ENCODE results near the gene BLOC1S4. TPM values are rescaled to one million over a fixed set of nuclear protein-coding genes. Genes with fewer than 3 reads are reported as not detected.

The BLOC1S4 gene
- polyA plus RNA-seq, 1 donor from 2014 or later = 55.9 TPM

DNA sequence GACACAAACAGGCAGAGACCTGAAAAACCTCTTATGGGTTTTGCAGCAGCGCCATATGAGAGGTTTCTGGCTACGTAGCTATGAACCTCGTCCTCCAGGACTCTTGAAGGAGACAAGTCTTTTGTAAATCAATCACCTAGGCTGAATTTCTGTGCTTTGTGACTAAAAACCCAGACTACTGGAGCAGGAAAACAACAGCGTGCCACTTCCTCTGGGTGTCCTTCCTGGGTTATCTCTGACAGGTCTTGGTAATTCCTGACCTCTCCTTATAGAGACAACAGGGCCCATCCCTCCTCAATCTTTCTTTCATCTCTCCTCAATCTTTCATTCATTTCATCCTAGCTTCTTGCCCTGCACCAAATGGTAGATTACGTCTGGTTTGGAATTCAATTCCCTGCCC, 16.6 kb upstream of the BLOC1S4 start:
- H3K27ac Mint-ChIP-seq = peak overlapping the region in 2 of 3 donors; percentile 57 to 70
- no peak overlapping the region for H3K4me3 Mint-ChIP-seq
- no peaks in the 10 kb centered on the region for H3K9me3 Mint-ChIP-seq
- peaks cover 3% of the 10 kb centered on the region for H3K36me3 Mint-ChIP-seq
- H3K4me1 Mint-ChIP-seq = peaks cover 6 to 12% (median 11%) of the 10 kb centered on the region in 3 donors
- no peaks in the 10 kb centered on the region for H3K27me3 Mint-ChIP-seq

DNA sequence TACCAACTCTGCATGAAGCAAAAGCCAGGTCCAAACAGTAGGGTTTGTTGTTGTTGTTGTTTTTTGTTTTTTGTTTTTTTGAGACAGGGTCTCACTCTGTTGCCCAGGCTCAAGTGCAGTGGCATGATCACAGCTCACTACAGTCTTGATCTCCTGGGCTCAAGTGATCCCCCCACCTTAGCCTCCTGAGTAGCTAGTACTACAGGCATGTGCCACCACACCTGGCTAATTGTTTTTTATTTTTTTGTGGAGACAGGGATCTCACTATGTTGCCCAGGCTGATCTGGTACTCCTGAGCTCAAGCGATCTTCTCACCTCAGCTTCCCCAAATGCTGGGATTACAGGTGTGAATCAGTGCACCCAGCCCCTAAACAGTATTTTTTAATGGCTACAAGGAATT, 16.1 kb upstream of the BLOC1S4 start:
- peaks cover 11 to 16% (median 14%) of the 10 kb centered on the region in 3 donors for H3K4me1 Mint-ChIP-seq
- peak overlapping the region in 1 of 3 donors; percentile 70 for H3K27ac Mint-ChIP-seq
- no peaks in the 10 kb centered on the region for H3K27me3 Mint-ChIP-seq
- no peak overlapping the region for H3K4me3 Mint-ChIP-seq
- H3K9me3 Mint-ChIP-seq = no peaks in the 10 kb centered on the region
- H3K36me3 Mint-ChIP-seq = peaks cover 5% of the 10 kb centered on the region

DNA sequence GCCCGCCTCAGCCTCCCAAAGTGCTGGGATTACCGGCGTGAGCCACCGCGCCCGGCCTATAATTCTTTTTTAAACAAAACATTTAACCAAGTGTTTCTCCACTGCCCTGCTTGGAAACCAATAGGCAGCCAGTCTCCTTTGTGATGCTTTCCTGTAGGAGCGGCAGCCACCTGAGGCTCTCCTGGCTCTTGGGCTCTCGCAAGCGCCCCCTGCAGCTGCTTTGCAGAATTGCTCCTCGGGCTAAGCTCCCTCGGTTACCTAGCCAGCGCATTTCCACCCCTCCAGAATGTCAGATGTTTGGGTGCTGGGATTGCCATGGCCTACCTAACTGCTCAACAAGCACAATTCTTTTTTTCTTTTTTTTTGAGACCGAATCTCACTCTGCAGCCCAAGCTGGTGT, 14.6 kb upstream of the BLOC1S4 start:
- H3K4me3 Mint-ChIP-seq = no peak overlapping the region
- no peak overlapping the region for H3K27ac Mint-ChIP-seq
- H3K9me3 Mint-ChIP-seq = no peaks in the 10 kb centered on the region
- peaks cover 12% of the 10 kb centered on the region for H3K36me3 Mint-ChIP-seq
- no peaks in the 10 kb centered on the region for H3K27me3 Mint-ChIP-seq
- peaks cover 16 to 23% (median 19%) of the 10 kb centered on the region in 3 donors for H3K4me1 Mint-ChIP-seq

DNA sequence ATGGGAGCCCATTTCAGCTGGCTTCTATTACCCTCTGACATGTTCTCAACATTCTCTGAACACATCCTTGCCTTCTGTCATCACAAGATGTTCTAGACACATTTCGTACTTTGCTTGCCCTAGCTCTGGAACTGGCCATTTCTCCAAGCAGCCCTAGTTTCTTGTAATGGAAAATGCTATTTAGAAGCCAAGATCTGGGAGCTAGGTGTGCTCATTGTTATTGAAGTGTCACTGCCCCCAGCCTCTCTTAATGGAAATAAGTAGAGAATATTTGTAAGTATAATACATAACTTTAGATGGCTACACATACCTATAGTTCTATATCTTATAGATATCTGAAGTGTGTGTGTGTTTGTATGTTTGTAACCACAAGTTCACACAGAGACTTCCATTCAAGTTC, 13.2 kb upstream of the BLOC1S4 start:
- Mint-ChIP-seq H3K27ac (no peak overlapping the region), H3K27me3 (no peaks in the 10 kb centered on the region), H3K4me1 (peaks cover 25 to 30% (median 25%) of the 10 kb centered on the region in 3 donors), H3K4me3 (no peak overlapping the region), H3K9me3 (peaks cover 0 to 2% (median 0%) of the 10 kb centered on the region in 3 donors), H3K36me3 (peaks cover 17% of the 10 kb centered on the region)

DNA sequence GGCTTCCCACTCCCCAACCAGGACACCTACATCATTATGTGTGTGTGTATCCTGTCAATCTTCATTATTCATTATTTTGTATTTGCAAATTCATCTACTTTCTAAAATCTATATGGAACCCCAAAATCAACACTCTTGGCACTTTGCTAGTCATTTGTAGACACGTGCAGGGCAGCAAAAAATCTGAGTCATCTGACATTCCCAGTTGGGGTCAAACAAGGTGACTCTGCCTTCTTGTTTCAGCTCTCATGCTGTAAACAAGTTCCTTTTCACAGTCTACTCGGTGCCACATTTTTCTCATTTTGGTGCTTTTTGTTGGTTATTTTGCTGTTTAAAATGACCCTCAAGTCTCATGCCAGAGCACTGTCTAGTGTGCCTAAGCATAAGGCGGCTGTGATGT, 12.2 kb upstream of the BLOC1S4 start:
- Mint-ChIP-seq H3K4me1 (peaks cover 30 to 40% (median 35%) of the 10 kb centered on the region in 3 donors), H3K27me3 (no peaks in the 10 kb centered on the region), H3K36me3 (peaks cover 22% of the 10 kb centered on the region), H3K27ac (no peak overlapping the region), H3K9me3 (peaks cover 0 to 5% (median 5%) of the 10 kb centered on the region in 3 donors), H3K4me3 (no peak overlapping the region)

DNA sequence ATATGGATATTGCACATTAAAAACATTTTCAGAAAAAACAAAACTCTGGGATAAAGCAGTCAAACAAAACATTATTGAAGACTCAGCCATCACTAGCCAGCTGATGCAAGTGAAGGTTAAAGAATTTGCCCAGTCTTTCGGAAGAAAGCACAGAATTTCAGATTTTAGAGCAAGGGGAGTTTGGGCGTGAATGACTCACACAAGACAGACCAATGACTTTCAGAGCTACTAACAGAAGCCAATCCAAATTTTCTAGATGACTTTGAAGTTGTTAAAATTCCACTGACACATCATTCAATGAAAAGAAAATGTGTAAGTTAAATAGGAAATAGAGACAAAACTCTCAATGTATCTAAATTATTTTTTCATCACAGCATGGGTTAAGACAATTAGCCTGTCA, 10.3 kb upstream of the BLOC1S4 start:
- Mint-ChIP-seq H3K36me3 (peaks cover 24% of the 10 kb centered on the region), H3K9me3 (peaks cover 0 to 5% (median 5%) of the 10 kb centered on the region in 3 donors), H3K27me3 (no peaks in the 10 kb centered on the region), H3K27ac (peak overlapping the region in 2 of 3 donors; percentile 43 to 69), H3K4me3 (peak overlapping the region in 1 of 4 donors; percentile 72), H3K4me1 (peaks cover 46 to 48% (median 46%) of the 10 kb centered on the region in 3 donors)

DNA sequence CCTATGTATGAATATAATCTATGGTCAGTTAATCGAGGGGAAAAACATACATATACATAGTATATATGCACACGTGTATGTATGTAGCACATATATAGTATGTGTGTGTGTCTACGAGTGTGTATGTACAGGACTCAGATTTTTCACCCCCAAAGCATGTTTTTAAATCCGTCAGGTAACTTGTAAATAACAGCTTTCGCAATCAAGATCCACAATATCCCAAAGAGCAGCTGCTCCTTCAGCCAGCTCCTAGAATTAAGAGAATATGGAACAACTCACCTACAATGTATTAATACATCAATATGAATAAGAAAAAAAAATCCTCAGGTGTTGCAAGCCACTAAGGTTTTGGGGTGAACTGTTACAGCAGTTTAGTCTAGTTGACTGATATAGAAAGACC, 9.8 kb upstream of the BLOC1S4 start:
- Mint-ChIP-seq H3K4me3 (peak overlapping the region in 2 of 4 donors; percentile 26 to 72), H3K9me3 (peaks cover 3 to 5% (median 5%) of the 10 kb centered on the region in 3 donors), H3K36me3 (peaks cover 24% of the 10 kb centered on the region), H3K4me1 (peaks cover 47 to 51% (median 50%) of the 10 kb centered on the region in 3 donors), H3K27ac (peak overlapping the region in 1 of 3 donors; percentile 43), H3K27me3 (no peaks in the 10 kb centered on the region)

DNA sequence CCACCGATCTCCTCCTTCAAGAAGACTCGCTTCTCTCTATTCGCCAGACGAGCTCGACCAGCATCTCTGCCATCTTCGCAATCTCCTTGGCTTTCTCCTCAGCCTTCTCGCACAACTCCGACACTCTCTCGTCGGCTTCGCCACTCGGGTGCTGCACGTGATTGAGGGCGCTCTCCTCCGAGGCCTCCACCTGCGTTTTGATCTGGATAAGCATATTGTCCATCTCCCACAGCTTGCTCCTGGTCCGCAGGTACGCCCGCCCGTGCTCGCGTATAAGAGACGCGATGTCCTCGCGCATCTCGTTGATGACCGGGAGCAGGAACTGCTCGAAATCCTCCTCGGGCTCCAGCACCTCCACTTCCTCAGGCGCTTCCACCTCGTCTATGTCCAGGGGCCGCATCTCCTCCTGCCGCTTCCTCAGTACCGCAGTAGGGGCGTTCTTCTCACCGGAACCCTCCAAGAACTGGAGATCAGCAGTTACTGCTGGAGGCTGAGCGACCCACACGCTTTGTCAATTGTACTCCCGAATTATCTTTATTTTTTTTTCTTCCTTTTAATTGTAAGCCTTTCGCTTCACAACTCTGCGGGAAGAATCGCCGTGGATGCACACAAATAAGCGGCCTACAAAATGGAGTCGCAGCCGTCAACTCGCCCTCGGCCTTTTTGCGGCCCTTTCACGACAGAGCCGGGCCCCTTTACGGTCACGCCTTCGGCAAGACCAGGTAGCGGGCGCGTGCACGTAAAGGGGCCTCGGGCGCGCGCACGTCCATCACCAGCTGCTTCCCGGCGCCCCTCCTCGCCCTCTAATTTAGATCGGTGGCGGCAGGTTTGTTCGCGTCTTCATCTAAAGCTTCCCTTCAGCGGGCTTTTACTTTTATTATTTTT, 6.5 kb upstream of the BLOC1S4 start, which contains the start of gene MRFAP1L1:
Gene MRFAP1L1, minus strand, starts transcription at position 636 of the 885 bp plus-strand sequence. Its CDS starts 236 bp downstream, at position 400.
- Mint-ChIP-seq H3K36me3 (peaks cover 21% of the 10 kb centered on the region), H3K4me1 (peaks cover 41 to 49% (median 44%) of the 10 kb centered on the region in 3 donors), H3K27ac (peak within 1 kb of the TSS; percentile 96 to 98 (median 97)), H3K9me3 (peaks cover 3 to 5% (median 5%) of the 10 kb centered on the region in 3 donors), H3K27me3 (no peaks in the 10 kb centered on the region), H3K4me3 (peak within 1 kb of the TSS; percentile 91 to 100 (median 98))

DNA sequence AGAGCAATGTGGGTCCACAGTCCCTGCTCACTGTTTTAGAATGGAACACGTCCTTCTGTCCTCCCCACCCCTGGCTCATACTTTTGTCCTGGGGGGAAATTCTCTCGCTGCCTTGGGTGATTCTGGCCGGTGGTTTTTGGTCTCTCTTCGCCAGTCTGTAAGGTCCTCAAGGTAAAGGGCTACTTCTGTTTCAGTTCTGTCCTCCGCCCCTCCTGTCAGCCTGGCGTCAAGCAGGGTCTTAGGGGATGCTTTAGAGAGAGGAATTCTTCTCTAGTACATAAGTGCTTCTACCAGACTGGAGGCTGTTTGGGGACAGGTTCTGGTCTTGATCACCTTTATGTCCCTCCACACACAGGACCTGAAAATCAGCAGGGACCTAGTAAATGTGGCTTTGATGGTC, 5.7 kb upstream of the BLOC1S4 start:
- Mint-ChIP-seq H3K27me3 (no peaks in the 10 kb centered on the region), H3K9me3 (peaks cover 3 to 5% (median 5%) of the 10 kb centered on the region in 3 donors), H3K4me1 (peaks cover 36 to 44% (median 43%) of the 10 kb centered on the region in 3 donors), H3K27ac (peak overlapping the region; percentile 96 to 98 (median 97)), H3K36me3 (peaks cover 16% of the 10 kb centered on the region), H3K4me3 (peak overlapping the region; percentile 91 to 100 (median 98))

DNA sequence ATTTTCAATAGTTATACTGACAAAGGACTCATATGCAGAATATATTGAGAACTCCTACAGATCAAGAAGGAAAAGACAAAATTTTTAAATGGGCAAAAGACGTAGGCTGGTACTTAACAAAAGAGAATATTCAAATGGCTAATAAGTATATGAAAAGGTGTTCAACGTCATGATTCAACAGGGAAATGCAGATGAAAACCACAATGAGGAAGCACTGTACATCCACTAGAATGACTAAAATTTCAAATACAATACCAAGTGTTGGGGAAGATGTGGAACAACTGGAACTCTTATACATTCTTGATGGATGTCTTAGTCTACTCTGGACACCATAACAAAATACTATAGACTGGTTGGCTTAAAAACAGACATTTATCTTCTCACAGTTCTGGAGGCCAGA, 5.0 kb upstream of the BLOC1S4 start:
- peaks cover 3 to 5% (median 5%) of the 10 kb centered on the region in 3 donors for H3K9me3 Mint-ChIP-seq
- H3K27me3 Mint-ChIP-seq = no peaks in the 10 kb centered on the region
- H3K4me1 Mint-ChIP-seq = peaks cover 39 to 44% (median 42%) of the 10 kb centered on the region in 3 donors
- peaks cover 12% of the 10 kb centered on the region for H3K36me3 Mint-ChIP-seq
- H3K27ac Mint-ChIP-seq = peak overlapping the region in 1 of 3 donors; percentile 96
- H3K4me3 Mint-ChIP-seq = peak overlapping the region in 2 of 4 donors; percentile 75 to 91

DNA sequence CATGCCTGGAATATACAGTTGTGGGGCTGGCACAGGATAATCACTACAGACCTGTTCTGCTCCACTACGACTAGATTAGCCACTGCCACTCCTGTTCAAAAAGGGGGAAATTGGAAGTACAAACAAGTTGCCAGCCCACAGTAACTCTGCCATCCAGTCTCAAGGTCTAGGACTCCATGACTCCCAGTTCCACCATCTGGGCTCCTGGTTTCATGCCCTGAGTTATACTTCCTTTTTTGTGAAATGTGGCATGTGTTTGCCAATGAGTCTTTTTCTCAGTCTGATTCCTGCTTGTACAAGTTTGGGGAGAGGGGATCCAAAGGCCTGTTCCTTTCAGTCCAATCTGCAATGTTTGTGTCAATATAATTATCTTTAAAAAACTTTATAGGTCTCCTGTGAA, 1.0 kb upstream of the BLOC1S4 start:
- peak overlapping the region in 2 of 4 donors; percentile 80 to 91 for H3K4me3 Mint-ChIP-seq
- H3K4me1 Mint-ChIP-seq = peaks cover 17 to 31% (median 27%) of the 10 kb centered on the region in 3 donors
- H3K9me3 Mint-ChIP-seq = peaks cover 0 to 3% (median 0%) of the 10 kb centered on the region in 3 donors
- peak overlapping the region in 1 of 3 donors; percentile 91 for H3K27ac Mint-ChIP-seq
- H3K36me3 Mint-ChIP-seq = no peaks in the 10 kb centered on the region
- no peaks in the 10 kb centered on the region for H3K27me3 Mint-ChIP-seq

DNA sequence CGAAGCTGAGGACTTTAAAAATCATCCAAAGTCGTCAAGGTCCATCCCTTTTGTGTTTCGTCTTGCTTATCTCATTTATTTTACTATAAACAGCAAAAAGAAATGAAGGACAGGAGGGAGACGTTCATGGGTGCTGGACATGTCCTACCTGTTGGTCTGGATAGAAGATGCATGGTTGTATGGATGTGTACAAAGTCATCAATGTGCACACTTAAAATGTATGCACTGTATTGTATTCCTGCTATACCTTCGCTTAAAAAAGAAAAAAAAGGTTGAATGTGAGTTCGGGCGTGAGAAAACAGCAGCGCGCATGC, 313 bp upstream of the BLOC1S4 start:
- peak overlapping the region; percentile 91 to 99 (median 97) for H3K4me3 Mint-ChIP-seq
- no peaks in the 10 kb centered on the region for H3K27me3 Mint-ChIP-seq
- peaks cover 16 to 29% (median 24%) of the 10 kb centered on the region in 3 donors for H3K4me1 Mint-ChIP-seq
- H3K27ac Mint-ChIP-seq = peak overlapping the region; percentile 91 to 97 (median 96)
- H3K36me3 Mint-ChIP-seq = no peaks in the 10 kb centered on the region
- peaks cover 0 to 3% (median 0%) of the 10 kb centered on the region in 3 donors for H3K9me3 Mint-ChIP-seq

DNA sequence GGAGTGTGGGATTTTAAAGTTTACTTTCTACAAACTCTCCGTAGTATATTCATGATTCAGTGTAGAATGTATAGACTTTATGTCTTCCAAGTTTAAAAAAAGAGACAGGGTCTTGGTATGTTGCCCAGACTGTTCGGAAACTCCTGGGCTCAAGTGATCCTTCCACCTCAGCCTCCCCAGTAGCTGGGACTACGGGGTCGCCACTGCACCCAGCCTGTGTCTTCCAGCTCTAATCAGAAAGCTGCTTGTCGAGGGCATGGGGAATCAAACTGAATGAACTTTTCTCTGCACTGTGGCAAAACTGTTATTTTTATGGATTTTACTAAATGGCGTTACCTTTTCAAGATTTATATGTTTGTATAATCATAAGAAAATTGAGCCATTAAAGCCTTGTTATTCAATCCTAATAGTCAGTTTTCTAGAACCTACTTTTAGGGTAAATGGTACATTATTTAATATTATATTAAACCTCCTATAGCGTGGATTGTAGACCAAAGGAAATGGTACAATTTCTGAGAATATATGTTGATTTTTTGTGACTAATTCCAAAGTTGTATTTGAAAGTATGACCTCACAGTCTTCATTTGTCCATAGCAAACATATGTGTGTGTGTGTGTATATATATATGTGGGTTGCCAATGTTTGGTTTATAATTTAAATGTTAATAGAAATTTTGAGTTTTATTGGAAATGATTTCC, 1.1 kb downstream of the BLOC1S4 start:
- Mint-ChIP-seq H3K4me3 (peak overlapping the region; percentile 91 to 99 (median 97)), H3K4me1 (peaks cover 11 to 30% (median 18%) of the 10 kb centered on the region in 3 donors), H3K27me3 (no peaks in the 10 kb centered on the region), H3K27ac (peak overlapping the region; percentile 73 to 91 (median 89)), H3K36me3 (no peaks in the 10 kb centered on the region), H3K9me3 (no peaks in the 10 kb centered on the region)

DNA sequence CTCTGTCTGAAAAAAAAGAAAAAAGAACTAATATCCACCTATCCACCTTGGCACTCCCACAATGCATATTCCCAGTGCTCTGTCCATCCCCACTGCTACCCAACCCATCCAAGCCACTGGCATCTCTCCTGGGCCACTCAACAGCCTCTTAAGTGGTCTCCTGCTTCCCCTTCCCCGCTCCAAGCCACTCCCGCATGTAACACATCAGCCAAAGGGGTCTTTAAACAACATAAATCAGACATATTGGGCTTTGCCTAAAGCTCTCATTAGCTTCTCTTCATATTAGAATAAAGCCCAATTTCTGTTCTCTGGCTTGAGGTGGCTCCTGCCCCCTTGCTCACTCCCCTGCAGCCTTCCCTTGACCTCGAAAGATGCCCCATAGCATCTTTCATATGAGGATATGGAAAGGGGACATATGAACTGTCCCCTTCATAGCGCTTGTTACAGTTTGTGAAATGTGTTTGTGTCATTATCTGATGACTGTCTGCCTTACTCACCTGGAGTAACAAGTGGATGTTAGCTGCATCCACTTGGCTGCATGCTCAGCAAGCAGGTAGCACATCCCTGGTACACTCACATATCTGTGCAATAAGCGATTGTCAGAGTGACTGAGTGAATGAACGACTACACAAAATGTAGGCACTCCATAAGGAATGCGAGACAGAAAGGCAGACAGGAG, 3.1 kb downstream of the BLOC1S4 start:
- Mint-ChIP-seq H3K9me3 (no peaks in the 10 kb centered on the region), H3K27ac (peak overlapping the region in 2 of 3 donors; percentile 28 to 84), H3K36me3 (no peaks in the 10 kb centered on the region), H3K4me3 (peak overlapping the region; percentile 6 to 86 (median 64)), H3K4me1 (peaks cover 11 to 30% (median 18%) of the 10 kb centered on the region in 3 donors), H3K27me3 (no peaks in the 10 kb centered on the region)

Measured in IgD-negative memory B cell (primary cell).